ENCODE measurements around the gene EMID1. TPM values are rescaled to one million over a fixed set of nuclear protein-coding genes. Genes with fewer than 3 reads are reported as not detected.

The EMID1 gene
- total RNA-seq, 1 donor from 2014 or later, result 0.64 TPM

- DNase-seq (ENCODE audit: low spot score in 2 of 2), result no peak
- no peaks in the 10 kb centered on the region for H3K36me3 ChIP-seq
- no peaks in the 10 kb centered on the region for H3K9me3 ChIP-seq
- no peak overlapping the region for H3K4me3 ChIP-seq
- intact Hi-C loops (cut with DNase I), result no loop called here
- H3K27me3 ChIP-seq, result no peaks in the 10 kb centered on the region
- no peak for TF ChIP-seq CTCF (IDR thresholded peaks at IDR 0.05)
- no peak overlapping the region for H3K27ac ChIP-seq
- H3K4me1 ChIP-seq, result no peaks in the 10 kb centered on the region
These were observed 17.9 kb upstream of the EMID1 start for GRCh38 chr22:29187831-29188230.

GRCh38 chr22:29190051-29190450 is 15.6 kb upstream of the EMID1 start:
- Histone ChIP-seq H3K9me3 (no peaks in the 10 kb centered on the region), H3K4me3 (no peak overlapping the region), H3K36me3 (no peaks in the 10 kb centered on the region), H3K4me1 (no peaks in the 10 kb centered on the region), H3K27ac (no peak overlapping the region), H3K27me3 (no peaks in the 10 kb centered on the region)
- intact Hi-C loops (cut with DNase I), result no loop called here
- no peak for DNase-seq (ENCODE audit: low spot score in 2 of 2)
- TF ChIP-seq CTCF (IDR thresholded peaks at IDR 0.05), result no peak

- Histone ChIP-seq H3K27me3 (no peaks in the 10 kb centered on the region), H3K4me3 (no peak overlapping the region), H3K9me3 (no peaks in the 10 kb centered on the region), H3K27ac (no peak overlapping the region), H3K36me3 (no peaks in the 10 kb centered on the region), H3K4me1 (no peaks in the 10 kb centered on the region)
- intact Hi-C loops (cut with DNase I), result no loop called here
- no peak for DNase-seq (ENCODE audit: low spot score in 2 of 2)
- no peak for TF ChIP-seq CTCF (IDR thresholded peaks at IDR 0.05)
These were observed 14.8 kb upstream of the EMID1 start for GRCh38 chr22:29190918-29191317.

GRCh38 chr22:29193021-29193420 is 12.7 kb upstream of the EMID1 start:
- no peak overlapping the region for H3K4me3 ChIP-seq
- H3K4me1 ChIP-seq, result no peaks in the 10 kb centered on the region
- H3K27ac ChIP-seq, result no peak overlapping the region
- TF ChIP-seq CTCF (IDR thresholded peaks at IDR 0.05), result no peak
- intact Hi-C loops (cut with DNase I), result no loop called here
- H3K9me3 ChIP-seq, result no peaks in the 10 kb centered on the region
- H3K27me3 ChIP-seq, result no peaks in the 10 kb centered on the region
- DNase-seq (ENCODE audit: low spot score in 2 of 2), result no peak
- H3K36me3 ChIP-seq, result no peaks in the 10 kb centered on the region

- intact Hi-C loops (cut with DNase I), result no loop called here
These were observed 11.5 kb upstream of the EMID1 start for GRCh38 chr22:29194184-29194583.

More at GRCh38 chr22:29194184-29194583, 11.5 kb upstream of the EMID1 start:
- H3K27me3 ChIP-seq, result no peaks in the 10 kb centered on the region
- H3K36me3 ChIP-seq, result no peaks in the 10 kb centered on the region
- no peak overlapping the region for H3K4me3 ChIP-seq
- no peaks in the 10 kb centered on the region for H3K9me3 ChIP-seq
- no peak for DNase-seq (ENCODE audit: low spot score in 2 of 2)
- H3K27ac ChIP-seq, result no peak overlapping the region
- no peaks in the 10 kb centered on the region for H3K4me1 ChIP-seq
- no peak for TF ChIP-seq CTCF (IDR thresholded peaks at IDR 0.05)
